GM12878 (cell line): ENCODE measurements around the gene RPUSD2. TPM values are rescaled to one million over a fixed set of nuclear protein-coding genes. Genes with fewer than 3 reads are reported as not detected.

ENCODE experiments used
- BACH1 ChIP-seq: fragments of 450-650 bp; IDR thresholded peaks from 2 replicates; pipeline ENCODE4 v1.6.1; 2017; ENCODE audit warnings: mild to moderate bottlenecking, borderline replicate concordance
- BCL11A ChIP-seq: IDR thresholded peaks from 2 replicates; pipeline ENCODE4 v1.6.1; 2011; ENCODE audit warnings: low read depth, low read length
- CUX1 ChIP-seq: IDR thresholded peaks from 2 replicates; pipeline ENCODE4 v1.6.1; 2012; ENCODE audit warnings: improper control_type of control experiment, low read depth, low read length; ENCODE audit not compliant: insufficient replicate concordance
- EP300 ChIP-seq, 2 experiments: fragments of 150-350 bp in 1 of 2; IDR thresholded peaks; 2 replicates each; pipeline ENCODE4 v1.6.1; 2011 to 2012; ENCODE audit warnings: low read depth in 2 of 2, low read length in 2 of 2, borderline replicate concordance in 1 of 2, improper control_type of control experiment in 1 of 2, inconsistent platforms in 1 of 2; ENCODE audit not compliant: control insufficient read depth in 1 of 2
- IRF3 ChIP-seq: fragments of 450-650 bp; IDR thresholded peaks from 2 replicates; pipeline ENCODE4 v1.6.1; 2014; ENCODE audit warnings: mild to moderate bottlenecking
- JUND ChIP-seq: IDR thresholded peaks from 2 replicates; pipeline ENCODE4 v1.6.1; 2012; ENCODE audit warnings: low read depth, mild to moderate bottlenecking, low read length, improper control_type of control experiment, moderate library complexity
- LARP7 ChIP-seq: fragments of 450-650 bp; IDR thresholded peaks from 2 replicates; pipeline ENCODE4 v1.6.1; 2017; ENCODE audit warnings: mild to moderate bottlenecking
- MAX ChIP-seq: IDR thresholded peaks from 2 replicates; pipeline ENCODE4 v1.6.1; 2012; ENCODE audit warnings: low read depth, low read length, improper control_type of control experiment
- MTA2 ChIP-seq: fragments of 450-650 bp; IDR thresholded peaks from 2 replicates; pipeline ENCODE4 v1.6.1; 2016; ENCODE audit warnings: low read depth, mild to moderate bottlenecking, moderate library complexity
- NBN ChIP-seq: fragments of 450-650 bp; IDR thresholded peaks from 2 replicates; pipeline ENCODE4 v1.6.1; 2016
- PKNOX1 ChIP-seq: fragments of 450-650 bp; IDR thresholded peaks from 2 replicates; pipeline ENCODE4 v1.6.1; 2016; ENCODE audit warnings: mild to moderate bottlenecking
- POLR2A ChIP-seq: IDR thresholded peaks from 2 replicates; pipeline ENCODE4 v1.6.1; 2011; ENCODE audit warnings: low read depth, mild to moderate bottlenecking, low read length
- POLR2AphosphoS2 ChIP-seq: IDR thresholded peaks from 2 replicates; pipeline ENCODE4 v1.6.1; 2011; ENCODE audit warnings: low read depth, mild to moderate bottlenecking, low read length, improper control_type of control experiment, moderate library complexity
- PRDM15 ChIP-seq: fragments of 450-650 bp; formaldehyde crosslinking; IDR thresholded peaks from 2 replicates; pipeline ENCODE4 v1.4.0; 2020; ENCODE audit warnings: mild to moderate bottlenecking, moderate library complexity
- SMARCA5 ChIP-seq: fragments of 450-650 bp; IDR thresholded peaks from 2 replicates; pipeline ENCODE4 v1.6.1; 2017; ENCODE audit warnings: mild to moderate bottlenecking
- USF2 ChIP-seq: IDR thresholded peaks from 2 replicates; pipeline ENCODE4 v1.6.1; 2011; ENCODE audit warnings: low read depth, low read length, improper control_type of control experiment, borderline replicate concordance
- ZNF24 ChIP-seq: fragments of 450-650 bp; IDR thresholded peaks from 2 replicates; pipeline ENCODE4 v1.6.1; 2017; ENCODE audit warnings: antibody characterized with exemption, mild to moderate bottlenecking
- polyA plus RNA-seq, 11 experiments: library from polyadenylated mRNA; depleted of rRNA in 4 of 11; unstranded in 6 of 11; stranded (reverse) in 5 of 11; fragments of >200 nt; fragmentation: Nextera tagmentation in 4 of 11; fragmentation: Illumina TruSeq in 1 of 11; extraction: Ambion mirVana in 4 of 11; extraction: Trizol in 1 of 11; gene quantifications; 1 replicate in 1 of 11; 2 replicates in 10 of 11; pipeline versions ENCODE4 v1.2.1 to v1.2.3, GENCODE V29; 2011 to 2016; ENCODE audit warnings: inconsistent platforms in 2 of 11, missing spikeins in 2 of 11, low read depth in 1 of 11
- total RNA-seq, 4 experiments: library from RNA; depleted of rRNA in 3 of 4; stranded (reverse); fragments of >200 nt in 3 of 4; fragmentation: Illumina TruSeq in 1 of 4; extraction: Trizol in 1 of 4; gene quantifications; 2 replicates each; pipeline versions ENCODE4 v1.2.1 to v1.2.3, GENCODE V29; 2013 to 2021

RPUSD2 gene
- total and polyA plus RNA-seq, 10 of the 15 experiments (the other 5 are each of a cell fraction or from before 2014, with no cell fraction given) = 4.0 to 33.3 (median 18.5) TPM

- TF ChIP-seq CUX1 (peak; percentile 14), BACH1 (peak; percentile 49), POLR2AphosphoS2 (peak; percentile 83; the same call in 1 of the 2 replicates), NBN (0 out of 2 replicates have a peak, but pooled peaks have one; percentile 52), SMARCA5 (peak; percentile 66; the same call in 1 of the 2 replicates), MAX (peak; percentile 97), ZNF24 (no peak), BCL11A (no peak), PKNOX1 (peak; percentile 85), EP300 (IDR thresholded peaks at IDR 0.05; ENCODE audit: borderline replicate concordance in 1 of 2, control insufficient read depth in 1 of 2, low read depth in 2 of 2, low read length in 2 of 2) (0 out of 4 replicates have a peak, but pooled peaks of 1 of the 2 experiments have one; percentile 23), IRF3 (peak; percentile 48; the same call in 1 of the 2 replicates), LARP7 (peak; percentile 25; the same call in 1 of the 2 replicates), PRDM15 (CRISPR knock-in tag) (no peak), MTA2 (0 out of 2 replicates have a peak, but pooled peaks have one; percentile 14), USF2 (peak; percentile 96), JUND (0 out of 2 replicates have a peak, but pooled peaks have one; percentile 2), POLR2A (peak; percentile 90)
These were observed 4.3 kb upstream of the RPUSD2 start, which contains the start of gene CCDC32 (continued) for GRCh38 chr15:40564591-40565332.
